H1 (cell line): Measurements from ENCODE around the gene DHX58. TPM values are rescaled to one million over a fixed set of nuclear protein-coding genes. Genes with fewer than 3 reads are reported as not detected.

Experiments
- CTCF ChIA-PET: fragments of 300-600 bp; sonication (Branson Sonifier 250); formaldehyde crosslinking; loops from one replicate; lab custom pipeline; 2021; ENCODE audit not compliant: partially characterized antibody; lab: Charles Lee
- POLR2A ChIA-PET: fragments of 300-600 bp; sonication (Branson Sonifier 250); formaldehyde crosslinking; loops from one replicate; lab custom pipeline; 2021; ENCODE audit warnings: inconsistent platforms; ENCODE audit not compliant: partially characterized antibody; lab: Charles Lee
- DNase-seq, 2 experiments: peaks; one replicate each; pipeline versions ENCODE4 v3.0.0 to v3.0.0-alpha.2; 2010 to 2022; ENCODE audit warnings: low spot score in 2 of 2, low read depth in 1 of 2, mixed read lengths in 1 of 2
- FAIRE-seq: peaks from 2 replicates; lab custom pipeline; 2011; peaks lifted over from hg19 to GRCh38; lab: Jason Lieb, UNC
- H2AFZ ChIP-seq: 2 replicates; pipeline ENCODE4 v1.8.1; 2012; ENCODE audit warnings: low read length, inconsistent platforms
- H2AK5ac ChIP-seq: 2 replicates; pipeline ENCODE4 v1.6.1; 2013; ENCODE audit warnings: low read depth, low read length
- H2BK120ac ChIP-seq: replicated peaks from 2 replicates; pipeline ENCODE3; 2013; ENCODE audit warnings: low read depth, low read length, inconsistent platforms
- H2BK12ac ChIP-seq: 2 replicates; pipeline ENCODE4 v1.6.1; 2013; ENCODE audit warnings: low read depth, low read length
- H2BK15ac ChIP-seq: 2 replicates; pipeline ENCODE4 v1.6.1; 2013; ENCODE audit warnings: low read length
- H2BK20ac ChIP-seq: 2 replicates; pipeline ENCODE4 v1.6.1; 2013; ENCODE audit warnings: low read length
- H2BK5ac ChIP-seq: 2 replicates; pipeline ENCODE4 v1.6.1; 2013; ENCODE audit warnings: low read depth, low read length
- H3K14ac ChIP-seq: 2 replicates; pipeline ENCODE4 v1.6.1; 2013; ENCODE audit warnings: inconsistent platforms; ENCODE audit not compliant: insufficient read length
- H3K18ac ChIP-seq: 2 replicates; pipeline ENCODE4 v1.6.1; 2013; ENCODE audit warnings: low read length; ENCODE audit errors: extremely low read depth
- H3K23ac ChIP-seq: 2 replicates; pipeline ENCODE4 v1.6.1; 2013; ENCODE audit warnings: inconsistent platforms; ENCODE audit not compliant: insufficient read length
- H3K23me2 ChIP-seq: 2 replicates; pipeline ENCODE4 v1.6.1; 2013; ENCODE audit warnings: low read depth, low read length
- H3K27ac ChIP-seq: 2 replicates; pipeline ENCODE4 v1.6.1; 2011; ENCODE audit warnings: low read depth, low read length, inconsistent platforms
- H3K27me3 ChIP-seq, 4 experiments: replicated peaks in 1 of 4; 1 replicate in 1 of 4; 2 replicates in 3 of 4; pipeline versions ENCODE4 v1.6.1 to v1.8.1; 2011 to 2013; ENCODE audit warnings: low read length in 3 of 4, mild to moderate bottlenecking in 3 of 4, inconsistent platforms in 2 of 4, mixed read lengths in 2 of 4, moderate library complexity in 1 of 4; ENCODE audit not compliant: control insufficient read depth in 3 of 4, insufficient read depth in 3 of 4; ENCODE audit errors: extremely low read depth in 1 of 4
- H3K36me3 ChIP-seq, 4 experiments: 2 replicates each; pipeline versions ENCODE4 v1.6.1 to v1.8.1; 2011 to 2013; ENCODE audit warnings: mild to moderate bottlenecking in 4 of 4, low read length in 3 of 4, moderate library complexity in 2 of 4, control low read depth in 1 of 4, inconsistent platforms in 1 of 4; ENCODE audit not compliant: insufficient read depth in 4 of 4, control insufficient read depth in 2 of 4
- H3K4ac ChIP-seq: replicated peaks from 2 replicates; pipeline ENCODE3; 2013; ENCODE audit warnings: low read length, low read depth, mixed read lengths, inconsistent platforms; ENCODE audit not compliant: insufficient read length
- H3K4me1 ChIP-seq, 4 experiments: replicated peaks in 1 of 4; 1 replicate in 1 of 4; 2 replicates in 3 of 4; pipeline versions ENCODE4 v1.6.1 to v1.8.1; 2011 to 2013; ENCODE audit warnings: low read length in 3 of 4, inconsistent platforms in 2 of 4, mixed read lengths in 1 of 4; ENCODE audit not compliant: insufficient read depth in 4 of 4, control insufficient read depth in 3 of 4
- H3K4me2 ChIP-seq, 2 experiments: 2 replicates each; pipeline versions ENCODE4 v1.6.1 to v1.8.1; 2011 to 2013; ENCODE audit warnings: low read depth in 2 of 2, low read length in 2 of 2, control low read depth in 1 of 2, inconsistent platforms in 1 of 2, mild to moderate bottlenecking in 1 of 2; ENCODE audit not compliant: insufficient read depth in 1 of 2
- H3K4me3 ChIP-seq, 4 experiments: fragments of 200-600, 300-600 bp in 1 of 4; sonication (generic), shearing (Covaris generic), sonication (Bioruptor Twin) in 1 of 4; 2 replicates each; pipeline versions ENCODE4 v1.5.1 to v1.8.1; 2011 to 2016; ENCODE audit warnings: low read length in 4 of 4, low read depth in 3 of 4, control low read depth in 2 of 4, inconsistent platforms in 2 of 4, mild to moderate bottlenecking in 2 of 4, mixed read lengths in 1 of 4, moderate library complexity in 1 of 4; ENCODE audit not compliant: insufficient read depth in 2 of 4; ENCODE audit errors: extremely low read depth in 1 of 4
- H3K56ac ChIP-seq: replicated peaks from 2 replicates; pipeline ENCODE3; 2013; ENCODE audit warnings: low read depth, mild to moderate bottlenecking, mixed read lengths, low read length, inconsistent platforms; ENCODE audit not compliant: insufficient read length
- H3K79me1 ChIP-seq: 2 replicates; pipeline ENCODE4 v1.6.1; 2013; ENCODE audit warnings: low read depth, low read length, control low read depth
- H3K79me2 ChIP-seq, 2 experiments: 2 replicates each; pipeline versions ENCODE4 v1.6.1 to v1.8.1; 2012 to 2013; ENCODE audit warnings: low read length in 2 of 2, mild to moderate bottlenecking in 2 of 2, inconsistent platforms in 1 of 2; ENCODE audit not compliant: insufficient read depth in 2 of 2, control insufficient read depth in 1 of 2
- H3K9ac ChIP-seq, 4 experiments: replicated peaks in 1 of 4; 1 replicate in 1 of 4; 2 replicates in 3 of 4; pipeline versions ENCODE4 v1.6.1 to v1.8.1; 2011 to 2013; ENCODE audit warnings: low read depth in 3 of 4, low read length in 3 of 4, control low read depth in 2 of 4, mild to moderate bottlenecking in 2 of 4, moderate library complexity in 2 of 4, inconsistent platforms in 1 of 4; ENCODE audit errors: extremely low read depth in 1 of 4
- H3K9me3 ChIP-seq, 2 experiments: 2 replicates each; pipeline versions ENCODE4 v1.6.1 to v1.8.1; 2012 to 2013; ENCODE audit warnings: mild to moderate bottlenecking in 2 of 2, moderate library complexity in 2 of 2, control low read depth in 1 of 2, inconsistent platforms in 1 of 2, low read depth in 1 of 2, low read length in 1 of 2, mixed read lengths in 1 of 2; ENCODE audit not compliant: insufficient read depth in 2 of 2
- H4K20me1 ChIP-seq, 2 experiments: replicated peaks in 1 of 2; 2 replicates each; pipeline versions ENCODE3 to v1.8.1; 2011 to 2013; ENCODE audit warnings: inconsistent platforms in 2 of 2, low read length in 2 of 2, mild to moderate bottlenecking in 1 of 2; ENCODE audit not compliant: insufficient read depth in 2 of 2, control insufficient read depth in 1 of 2
- H4K5ac ChIP-seq: 2 replicates; pipeline ENCODE4 v1.6.1; 2013; ENCODE audit warnings: low read length, low read depth, mixed read lengths, inconsistent platforms; ENCODE audit not compliant: insufficient read length
- H4K8ac ChIP-seq: 2 replicates; pipeline ENCODE4 v1.8.0; 2013; ENCODE audit warnings: mild to moderate bottlenecking, moderate library complexity, low read length, inconsistent platforms; ENCODE audit not compliant: insufficient read depth; ENCODE audit errors: extremely low read depth
- H4K91ac ChIP-seq: replicated peaks from 2 replicates; pipeline ENCODE3; 2013; ENCODE audit warnings: low read length, mixed read lengths, inconsistent platforms; ENCODE audit not compliant: insufficient read length
- ASH2L ChIP-seq: fragments of 200-600, 300-600 bp; sonication (generic); IDR thresholded peaks from one replicate; pipeline ENCODE4 v1.7.1; 2017; ENCODE audit warnings: low read length
- CBX8 ChIP-seq: fragments of 300-800, 300-1000 bp; sonication (generic); IDR thresholded peaks from 2 replicates; pipeline ENCODE4 v1.7.1; 2016; ENCODE audit warnings: low read depth, low read length, borderline replicate concordance
- CHD2 ChIP-seq: IDR thresholded peaks from 2 replicates; pipeline ENCODE4 v1.6.1; 2012; ENCODE audit warnings: low read length, improper control_type of control experiment
- CTBP2 ChIP-seq: IDR thresholded peaks from 2 replicates; pipeline ENCODE4 v1.7.0; 2011; ENCODE audit warnings: borderline replicate concordance, mild to moderate bottlenecking, moderate library complexity, mixed read lengths, low read length; ENCODE audit not compliant: insufficient read depth, insufficient read length
- NANOG ChIP-seq: IDR thresholded peaks from 2 replicates; pipeline ENCODE4 v1.6.1; 2011; ENCODE audit warnings: low read length, low read depth, mild to moderate bottlenecking, inconsistent platforms; ENCODE audit not compliant: insufficient read depth, poor library complexity, severe bottlenecking
- SRF ChIP-seq: IDR thresholded peaks from 2 replicates; pipeline ENCODE4 v1.6.1; 2011; ENCODE audit warnings: mild to moderate bottlenecking, low read depth, low read length, moderate library complexity
- SUZ12 ChIP-seq: fragments of 200-600 bp; sonication (generic); IDR thresholded peaks from 2 replicates; pipeline ENCODE4 v1.6.1; 2012; ENCODE audit warnings: mild to moderate bottlenecking, inconsistent platforms, low read length, moderate library complexity, mixed read lengths
- whole genome bisulfite sequencing, 2 experiments: shearing (Covaris generic) in 1 of 2; methylation state at CpG; one replicate each; pipeline versions ENCODE4 v1.1.6 to v1.1.7; 2013 to 2015; ENCODE audit warnings: low lambda C conversion rate in 2 of 2, mixed read lengths in 2 of 2, inconsistent platforms in 1 of 2, low coverage in 1 of 2, missing lambda C conversion rate in 1 of 2; ENCODE audit not compliant: insufficient replicate concordance in 2 of 2, insufficient coverage in 1 of 2, insufficient read length in 1 of 2; ENCODE audit errors: extremely low coverage in 1 of 2, missing lambda C conversion rate in 1 of 2; 5-methylcytosine and 5-hydroxymethylcytosine counted together
- polyA plus RNA-seq, 7 experiments: library from polyadenylated mRNA; depleted of rRNA in 3 of 7; stranded (reverse) in 5 of 7; unstranded in 2 of 7; fragments of >200 nt in 5 of 7; fragments of 200-250 nt in 2 of 7; gene quantifications; 1 replicate in 5 of 7; 2 replicates in 1 of 7; 4 replicates in 1 of 7; pipeline versions ENCODE4 v1.2.1 to v1.2.3, GENCODE V29; 2011 to 2013; ENCODE audit warnings: missing spikeins in 2 of 7, mixed read lengths in 2 of 7
- total RNA-seq: library from RNA; stranded (reverse); fragmentation: NEBNext Ultra II Directional; extraction: Animal tissue kit (Norgen Biotek cat#: 25700); gene quantifications from 2 replicates; pipeline ENCODE4 v1.2.1, GENCODE V29; 2021

Gene DHX58
- total and polyA plus RNA-seq, 2 of the 8 experiments (the other 6 are each of a cell fraction or from before 2014, with no cell fraction given), result 5.6 to 9.9 TPM

DNA sequence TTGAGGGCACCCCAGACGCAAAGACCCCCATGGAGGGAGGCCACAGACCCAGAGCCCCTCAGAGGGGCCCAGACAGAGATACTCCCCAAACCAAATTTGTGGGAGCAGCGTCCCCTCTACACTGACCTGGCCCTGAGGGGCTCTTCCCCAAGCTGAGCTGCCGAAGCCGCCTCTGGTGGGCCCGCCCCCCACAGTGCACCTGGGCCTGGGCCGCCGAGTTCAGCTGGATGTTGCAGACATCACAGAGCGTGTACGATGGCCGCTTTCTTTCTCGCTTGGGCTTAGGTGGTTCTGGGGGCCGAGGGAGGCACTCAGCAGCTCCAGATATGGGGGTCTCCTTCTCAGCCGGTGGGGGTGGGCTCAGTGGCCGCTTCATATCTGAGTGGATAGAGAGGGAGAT, 49.8 kb downstream of the DHX58 start:
- Histone ChIP-seq H3K9ac (no peak overlapping the region), H4K20me1 (no peaks in the 10 kb centered on the region), H3K79me2 (no peaks in the 10 kb centered on the region), H4K91ac (no peak overlapping the region), H2BK120ac (no peak overlapping the region), H3K18ac (no peak overlapping the region), H3K9me3 (no peaks in the 10 kb centered on the region), H4K8ac (no peak overlapping the region), H3K14ac (no peak overlapping the region), H2BK15ac (no peak overlapping the region), H3K23ac (no peak overlapping the region), H3K56ac (no peak overlapping the region), H3K23me2 (no peaks in the 10 kb centered on the region; the same call in 1 of the 2 replicates), H3K4ac (no peak overlapping the region), H4K5ac (no peak overlapping the region), H3K36me3 (no peaks in the 10 kb centered on the region), H2BK20ac (no peak overlapping the region), H2BK5ac (no peak overlapping the region), H3K27ac (no peak overlapping the region), H3K27me3 (no peaks in the 10 kb centered on the region), H2AFZ (no peak overlapping the region), H3K4me1 (peaks cover 0 to 6% (median 3%) of the 10 kb centered on the region in 4 experiments; a peak in 6 of 7 replicates), H3K4me2 (no peak overlapping the region), H2AK5ac (no peak overlapping the region), H3K4me3 (no peak overlapping the region), H2BK12ac (no peak overlapping the region), H3K79me1 (no peaks in the 10 kb centered on the region)
- TF ChIP-seq CBX8 (no peak), SRF (no peak), ASH2L (no peak), SUZ12 (no peak), CTBP2 (no peak), CHD2 (no peak), NANOG (no peak)
- WGBS, 2 experiments, result 92% methylated on average over 13 of the region's 14 CpGs; no CpG with 5 or more reads in 1 of the 2 experiments
- no peak for DNase-seq
- CTCF ChIA-PET, result interaction anchor here (0.8 to 17.0 kb wide), 9 partner anchors 12 to 51 kb away, joined by 3 to 381 read pairs (median 4); partner anchors contain the start of genes C17orf113, DHX58, HSPB9 and KAT2A
- no peak for FAIRE-seq
- POLR2A ChIA-PET, result interaction anchor here (0.5 to 1.1 kb wide), 3 partner anchors 9 to 37 kb away, joined by 3 to 4 read pairs (median 3); no protein-coding TSS in a partner anchor
